Natural killer cell (primary cell): ENCODE measurements around the gene ERBB3. TPM values are rescaled to one million over a fixed set of nuclear protein-coding genes. Genes with fewer than 3 reads are reported as not detected.

ENCODE experiments used
- ATAC-seq, 3 donors: fragments of 150-1000 bp in 2 of 3; fragments of 200-7000 bp in 1 of 3; cut with Tn5 transposase; 1 replicate in 1 of 3; 2 replicates in 2 of 3; pipeline ENCODE4 v1.10.0; 2021; ENCODE audit warnings: mild to moderate bottlenecking in 2 of 3, moderate library complexity in 2 of 3
- DNase-seq, 2 donors: peaks; one replicate each; pipeline versions ENCODE4 v3.0.0 to v3.0.0-alpha.2; 2013 to 2021; ENCODE audit warnings: mixed read lengths in 1 of 2
- H3K27ac ChIP-seq: one replicate; pipeline ENCODE4 v1.5.1; 2013; ENCODE audit warnings: mild to moderate bottlenecking, low read length
- H3K27me3 ChIP-seq: one replicate; pipeline ENCODE4 v1.6.1; 2013; ENCODE audit warnings: low read length; ENCODE audit not compliant: control insufficient read depth, insufficient read depth
- H3K36me3 ChIP-seq: one replicate; pipeline ENCODE4 v1.6.1; 2013; ENCODE audit warnings: low read length; ENCODE audit not compliant: control insufficient read depth, insufficient read depth
- H3K4me1 ChIP-seq: one replicate; pipeline ENCODE4 v1.6.1; 2013; ENCODE audit warnings: low read length; ENCODE audit not compliant: control insufficient read depth, insufficient read depth
- H3K4me3 ChIP-seq: one replicate; pipeline ENCODE4 v1.5.1; 2013; ENCODE audit warnings: low read length
- H3K9me3 ChIP-seq: one replicate; pipeline ENCODE4 v1.6.1; 2013; ENCODE audit warnings: low read length; ENCODE audit not compliant: control insufficient read depth, insufficient read depth
- H3K27ac Mint-ChIP-seq, 2 donors: one replicate each; pipeline ENCODE4 v1.8.0; 2022; ENCODE audit warnings: mild to moderate bottlenecking in 2 of 2, mixed read lengths in 2 of 2, moderate library complexity in 1 of 2
- H3K27me3 Mint-ChIP-seq, 2 donors: one replicate each; pipeline ENCODE4 v1.8.0; 2022; ENCODE audit warnings: low read depth in 2 of 2, mixed read lengths in 2 of 2
- H3K36me3 Mint-ChIP-seq: one replicate; pipeline ENCODE4 v1.8.0; 2022; ENCODE audit warnings: mixed read lengths
- H3K4me1 Mint-ChIP-seq, 2 donors: one replicate each; pipeline ENCODE4 v1.8.0; 2022; ENCODE audit warnings: mixed read lengths in 2 of 2
- H3K4me3 Mint-ChIP-seq: one replicate; pipeline ENCODE4 v1.8.0; 2022; ENCODE audit warnings: mild to moderate bottlenecking, moderate library complexity, mixed read lengths
- H3K9me3 Mint-ChIP-seq, 2 donors: one replicate each; pipeline ENCODE4 v1.8.0; 2022; ENCODE audit warnings: mixed read lengths in 2 of 2
- WGBS: methylation state at CpG from one replicate; pipeline ENCODE4 v1.1.7; 2013; ENCODE audit warnings: missing lambda C conversion rate; ENCODE audit not compliant: insufficient coverage; 5-methylcytosine and 5-hydroxymethylcytosine counted together
- intact Hi-C: fragments of 100-400 bp; cut with micrococcal nuclease; formaldehyde crosslinking; loops from one replicate; pipeline ENCODE4 v1.14.2; 2022
- total RNA-seq, 4 donors: library from RNA; stranded (reverse); fragments of 120-200 nt in 1 of 4; gene quantifications; one replicate each; pipeline versions ENCODE4 v1.2.3 to v1.2.4, GENCODE V29; 2013 to 2022
- TF ChIP-seq, protein P1 (sequence below): fragments of 200-600 bp; IDR thresholded peaks from one replicate; pipeline ENCODE4 v1.8.0; 2022; ENCODE audit warnings: antibody characterized with exemption

Gene ERBB3
- total RNA-seq, 3 donors from 2014 or later (not counting 1 experiment from before 2014, with no cell fraction given): 0.26 to 0.66 TPM; not detected in 1

DNA sequence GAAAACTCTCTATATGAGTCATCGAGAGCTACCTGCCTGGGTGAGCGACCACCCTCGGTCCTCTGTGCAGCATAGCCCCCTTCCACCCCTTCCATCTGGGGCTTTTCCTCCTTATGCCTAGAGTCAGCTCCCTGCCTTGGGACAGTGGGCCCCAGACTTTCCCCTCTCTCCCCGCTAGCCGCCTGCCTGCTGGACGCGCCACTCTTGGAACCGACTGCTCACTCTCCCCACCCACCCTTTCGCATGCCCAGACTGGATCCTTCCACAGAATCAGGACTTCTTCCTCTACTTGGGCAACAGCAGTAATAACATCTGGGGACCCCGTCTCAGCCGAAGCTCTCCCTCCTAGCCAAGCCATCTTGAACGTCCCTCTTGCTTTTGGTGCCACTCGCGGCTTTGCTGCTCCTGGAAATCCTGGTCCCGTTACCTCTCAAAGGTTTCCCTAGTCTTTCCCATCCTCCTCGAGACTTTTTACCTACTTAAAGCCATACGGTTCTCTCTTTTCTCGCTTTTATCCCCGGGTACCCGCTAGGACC lies 48.8 kb downstream of the ERBB3 start:
- Mint-ChIP-seq H3K9me3 (no peaks in the 10 kb centered on the region), H3K27me3 (no peaks in the 10 kb centered on the region), H3K4me1 (peaks cover 52 to 66% of the 10 kb centered on the region in 2 donors), H3K36me3 (peaks cover 18% of the 10 kb centered on the region), H3K4me3 (peak overlapping the region; percentile 97), H3K27ac (peak overlapping the region; percentile 88 to 93)
- H3K36me3 ChIP-seq: peaks cover 38% of the 10 kb centered on the region
- intact Hi-C loops: loop anchor here (1.0 to 5.0 kb wide), 2 partner anchors 24 to 189 kb away; partner anchors contain the start of genes CNPY2 and MYL6B
- peak in 1 of 2 donors; percentile 56 for DNase-seq
- peak overlapping the region; percentile 85 for H3K27ac ChIP-seq
- 0% methylated on average over 20 of the region's 20 CpGs for WGBS
- no peak for ATAC-seq
- H3K9me3 ChIP-seq: no peaks in the 10 kb centered on the region
- TF ChIP-seq, protein P1, sequence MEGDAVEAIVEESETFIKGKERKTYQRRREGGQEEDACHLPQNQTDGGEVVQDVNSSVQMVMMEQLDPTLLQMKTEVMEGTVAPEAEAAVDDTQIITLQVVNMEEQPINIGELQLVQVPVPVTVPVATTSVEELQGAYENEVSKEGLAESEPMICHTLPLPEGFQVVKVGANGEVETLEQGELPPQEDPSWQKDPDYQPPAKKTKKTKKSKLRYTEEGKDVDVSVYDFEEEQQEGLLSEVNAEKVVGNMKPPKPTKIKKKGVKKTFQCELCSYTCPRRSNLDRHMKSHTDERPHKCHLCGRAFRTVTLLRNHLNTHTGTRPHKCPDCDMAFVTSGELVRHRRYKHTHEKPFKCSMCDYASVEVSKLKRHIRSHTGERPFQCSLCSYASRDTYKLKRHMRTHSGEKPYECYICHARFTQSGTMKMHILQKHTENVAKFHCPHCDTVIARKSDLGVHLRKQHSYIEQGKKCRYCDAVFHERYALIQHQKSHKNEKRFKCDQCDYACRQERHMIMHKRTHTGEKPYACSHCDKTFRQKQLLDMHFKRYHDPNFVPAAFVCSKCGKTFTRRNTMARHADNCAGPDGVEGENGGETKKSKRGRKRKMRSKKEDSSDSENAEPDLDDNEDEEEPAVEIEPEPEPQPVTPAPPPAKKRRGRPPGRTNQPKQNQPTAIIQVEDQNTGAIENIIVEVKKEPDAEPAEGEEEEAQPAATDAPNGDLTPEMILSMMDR: no peak
- H3K27me3 ChIP-seq: no peaks in the 10 kb centered on the region
- H3K4me3 ChIP-seq: peak overlapping the region; percentile 90
- H3K4me1 ChIP-seq: peaks cover 45% of the 10 kb centered on the region

DNA sequence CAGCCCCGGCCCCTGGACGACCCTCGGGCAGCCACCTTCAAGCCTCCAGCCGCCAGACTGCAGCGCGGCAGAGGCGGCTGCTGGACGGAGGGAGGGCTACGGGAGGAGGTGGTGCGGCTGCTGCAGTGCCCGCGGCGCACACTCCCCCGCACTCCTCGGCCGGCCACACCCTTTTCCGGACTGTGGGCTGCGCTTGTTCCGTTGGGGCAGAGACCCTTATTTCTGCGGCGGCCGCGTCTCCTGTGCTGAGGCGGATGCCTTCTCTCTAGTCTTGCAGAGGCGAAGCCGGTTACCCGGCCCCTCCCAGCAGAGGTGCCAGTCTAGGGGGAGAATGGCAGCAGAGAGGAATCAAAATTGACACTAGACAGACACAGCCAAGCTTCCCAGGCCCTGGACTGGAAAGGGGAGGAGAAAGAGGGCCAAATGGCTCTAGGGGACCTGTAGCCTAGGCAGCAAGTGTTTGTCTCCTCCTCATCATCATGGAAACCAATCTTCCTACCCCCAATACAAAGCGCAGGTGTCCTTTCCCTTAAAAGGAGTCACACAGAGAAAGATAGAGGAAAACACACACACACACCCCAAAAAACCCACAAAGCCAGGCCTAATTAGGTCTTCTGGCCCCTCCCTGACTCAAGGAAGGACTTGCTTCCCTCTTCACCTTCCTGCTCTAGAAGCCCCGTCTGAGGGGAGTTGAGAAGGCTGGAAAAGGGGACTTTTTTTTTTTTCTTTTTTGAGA lies 49.4 kb downstream of the ERBB3 start:
- Mint-ChIP-seq H3K36me3 (peaks cover 18% of the 10 kb centered on the region), H3K4me1 (peaks cover 52 to 59% of the 10 kb centered on the region in 2 donors), H3K4me3 (peak overlapping the region; percentile 97), H3K9me3 (no peaks in the 10 kb centered on the region), H3K27ac (peak overlapping the region; percentile 88 to 93), H3K27me3 (no peaks in the 10 kb centered on the region)
- Histone ChIP-seq H3K27ac (peak overlapping the region; percentile 85), H3K36me3 (peaks cover 41% of the 10 kb centered on the region), H3K4me3 (peak overlapping the region; percentile 90), H3K27me3 (no peaks in the 10 kb centered on the region), H3K9me3 (no peaks in the 10 kb centered on the region), H3K4me1 (peaks cover 45% of the 10 kb centered on the region)
- 0% methylated on average over 28 of the region's 29 CpGs for WGBS
- DNase-seq (peak; percentile 58 to 82), ATAC-seq (peak; percentile 5 to 33 (median 30))
- TF ChIP-seq, protein P1: no peak
- intact Hi-C loops: loop anchor here (5.0 kb wide), 1 partner anchor 188 kb away; the partner anchor contains the start of gene CNPY2

DNA sequence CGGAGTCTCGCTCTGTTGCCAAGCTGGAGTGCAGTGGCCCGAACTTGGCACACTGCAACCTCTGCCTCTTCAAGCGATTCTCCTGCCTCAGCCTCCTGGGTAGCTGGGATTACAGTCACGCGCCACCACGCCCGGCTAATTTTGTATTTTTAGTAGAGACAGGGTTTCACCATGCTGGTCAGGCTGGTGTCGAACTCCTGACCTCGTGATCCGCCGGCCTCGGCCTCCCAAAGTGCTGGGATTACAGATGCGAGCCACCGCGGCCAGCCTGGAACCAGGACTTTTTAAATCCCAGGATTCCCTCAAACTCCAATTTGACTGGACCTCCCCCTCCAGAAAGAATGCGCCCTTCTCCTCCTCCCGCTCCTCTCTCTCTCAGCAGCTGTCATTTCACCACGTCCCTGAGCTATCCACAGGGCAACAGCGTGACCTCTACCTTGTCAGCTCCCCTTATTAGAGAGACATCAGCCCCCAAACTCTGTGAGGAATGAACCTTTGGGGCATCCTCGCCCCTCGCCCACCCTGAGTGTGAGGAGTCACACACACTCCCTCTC lies 50.1 kb downstream of the ERBB3 start:
- H3K4me1 Mint-ChIP-seq: peaks cover 52 to 58% of the 10 kb centered on the region in 2 donors
- peaks cover 18% of the 10 kb centered on the region for H3K36me3 Mint-ChIP-seq

More for the DNA sequence above, 50.1 kb downstream of the ERBB3 start:
- H3K4me1 ChIP-seq: peaks cover 45% of the 10 kb centered on the region
- no peaks in the 10 kb centered on the region for H3K9me3 Mint-ChIP-seq
- ATAC-seq (no peak), DNase-seq (no peak)
- peak overlapping the region; percentile 97 for H3K4me3 Mint-ChIP-seq
- H3K27ac ChIP-seq: peak overlapping the region; percentile 85
- H3K36me3 ChIP-seq: peaks cover 44% of the 10 kb centered on the region
- H3K27me3 Mint-ChIP-seq: no peaks in the 10 kb centered on the region
- H3K27ac Mint-ChIP-seq: peak overlapping the region; percentile 88 to 93
- 57% methylated on average over 22 of the region's 22 CpGs for WGBS
- intact Hi-C loops: loop anchor here (5.0 kb wide), 1 partner anchor 187 kb away; the partner anchor contains the start of gene CNPY2
- TF ChIP-seq, protein P1: no peak
- no peaks in the 10 kb centered on the region for H3K27me3 ChIP-seq
- no peaks in the 10 kb centered on the region for H3K9me3 ChIP-seq
- H3K4me3 ChIP-seq: peak overlapping the region; percentile 90
